Superior temporal gyrus (tissue), 1 donor: ENCODE results near the gene DYRK1A.
"Not testable (repeated sequence)": the region's sequence is repeated elsewhere in the genome, so short reads cannot be mapped to it uniquely, and the experiment has no call there.

Experiments used
- DNase-seq: peaks from one replicate; pipeline ENCODE4 v3.0.0-alpha.2; 2016; ENCODE audit errors: extremely low spot score

Gene DYRK1A

DNA sequence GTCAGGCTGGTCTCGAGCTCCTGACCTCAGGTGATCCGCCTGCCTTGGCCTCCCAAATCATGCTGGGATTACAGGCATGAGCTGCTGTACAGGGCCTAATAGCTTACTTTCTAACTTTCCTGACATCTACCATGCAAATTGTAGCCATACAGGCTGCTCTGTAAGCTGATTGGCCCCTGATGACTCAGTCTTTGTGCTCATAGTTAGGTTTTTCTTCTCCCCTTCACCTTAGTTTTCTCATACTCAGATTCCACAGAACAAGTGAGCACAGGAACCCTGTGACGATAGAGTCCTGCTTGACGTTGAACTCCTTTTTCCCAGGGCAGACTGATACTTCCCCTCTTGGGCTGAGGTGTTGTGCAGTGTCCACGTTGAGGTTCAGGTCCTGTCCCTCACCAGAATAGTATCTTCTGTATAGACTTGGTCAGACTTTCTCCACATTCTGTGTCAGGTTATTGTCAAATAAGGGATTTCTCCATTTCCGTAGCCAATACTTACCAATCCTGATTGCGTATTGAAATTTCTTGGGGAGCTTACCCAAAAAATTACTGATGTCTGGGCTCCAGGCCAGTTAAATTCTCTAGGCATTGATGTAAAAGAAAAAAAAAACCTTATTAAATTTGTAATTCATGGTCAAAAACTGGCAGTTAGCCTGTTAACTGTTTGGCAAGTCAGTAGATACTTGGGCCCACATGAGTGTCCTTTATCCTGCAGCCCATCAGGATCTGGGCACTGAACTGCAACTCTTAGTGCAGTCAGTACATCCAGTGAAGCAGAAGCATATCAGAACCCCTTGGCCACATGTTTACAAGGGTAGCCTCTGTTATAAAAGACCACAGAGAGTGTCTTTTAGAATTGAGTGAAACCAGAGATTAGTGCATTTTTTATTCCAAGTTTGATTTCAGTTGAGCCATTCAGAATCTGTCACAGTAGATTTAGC is 118.2 kb downstream of the DYRK1A start:
- no peak for DNase-seq

- DNase-seq, result no peak
These were observed 123.0 kb downstream of the DYRK1A start for GRCh38 chr21:37489553-37489952.

DNA sequence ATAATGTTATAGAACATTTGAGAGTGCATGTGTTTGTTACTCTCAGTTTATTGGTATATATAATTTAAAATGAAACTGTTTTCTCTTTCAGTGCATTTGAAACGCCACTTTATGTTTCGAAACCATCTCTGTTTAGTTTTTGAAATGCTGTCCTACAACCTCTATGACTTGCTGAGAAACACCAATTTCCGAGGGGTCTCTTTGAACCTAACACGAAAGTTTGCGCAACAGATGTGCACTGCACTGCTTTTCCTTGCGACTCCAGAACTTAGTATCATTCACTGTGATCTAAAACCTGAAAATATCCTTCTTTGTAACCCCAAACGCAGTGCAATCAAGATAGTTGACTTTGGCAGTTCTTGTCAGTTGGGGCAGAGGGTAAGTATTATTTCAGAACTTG is 123.5 kb downstream of the DYRK1A start:
- DNase-seq, result no peak

- no peak for DNase-seq
These were observed 130.4 kb downstream of the DYRK1A start for GRCh38 chr21:37496972-37497371.

DNA sequence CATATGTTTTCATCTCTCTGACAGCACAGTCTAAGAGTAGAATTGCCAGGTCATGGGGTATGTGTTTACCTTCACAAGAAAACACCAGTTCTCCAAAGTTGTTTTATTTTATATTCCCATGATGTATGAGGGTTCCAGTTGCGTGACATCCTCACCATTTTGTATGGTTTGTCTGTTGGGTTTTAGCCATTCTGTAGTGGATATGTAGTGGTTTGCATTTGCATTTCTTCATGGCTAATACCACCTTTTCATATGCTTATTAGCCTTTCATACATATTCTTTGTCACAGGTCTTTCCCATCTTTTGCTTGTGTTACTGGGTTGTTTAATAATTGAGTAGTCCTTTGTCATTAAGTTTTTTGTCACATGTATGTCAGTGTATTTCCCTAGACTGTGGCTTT is 132.1 kb downstream of the DYRK1A start:
- DNase-seq, result no peak

DNA sequence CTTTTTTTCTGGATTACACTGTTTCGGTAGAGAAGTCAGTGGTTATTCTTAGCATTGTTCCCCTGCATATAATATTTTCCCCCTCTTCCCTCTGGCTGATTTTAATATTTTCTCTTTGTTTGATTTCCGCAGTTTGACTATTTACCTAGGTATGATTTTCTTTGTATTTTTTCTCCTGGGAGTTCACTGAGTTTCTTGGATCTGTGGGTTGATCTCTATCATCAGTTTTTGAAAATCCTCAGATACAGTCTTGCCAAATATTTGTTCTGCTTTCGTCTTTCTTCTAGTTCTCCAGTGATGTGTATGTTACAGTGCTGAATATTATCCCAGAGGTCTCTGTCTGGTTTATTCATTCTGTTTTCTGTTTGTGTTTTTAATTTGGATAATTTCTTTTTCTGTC is 136.4 kb downstream of the DYRK1A start:
- DNase-seq, result no peak

DNA sequence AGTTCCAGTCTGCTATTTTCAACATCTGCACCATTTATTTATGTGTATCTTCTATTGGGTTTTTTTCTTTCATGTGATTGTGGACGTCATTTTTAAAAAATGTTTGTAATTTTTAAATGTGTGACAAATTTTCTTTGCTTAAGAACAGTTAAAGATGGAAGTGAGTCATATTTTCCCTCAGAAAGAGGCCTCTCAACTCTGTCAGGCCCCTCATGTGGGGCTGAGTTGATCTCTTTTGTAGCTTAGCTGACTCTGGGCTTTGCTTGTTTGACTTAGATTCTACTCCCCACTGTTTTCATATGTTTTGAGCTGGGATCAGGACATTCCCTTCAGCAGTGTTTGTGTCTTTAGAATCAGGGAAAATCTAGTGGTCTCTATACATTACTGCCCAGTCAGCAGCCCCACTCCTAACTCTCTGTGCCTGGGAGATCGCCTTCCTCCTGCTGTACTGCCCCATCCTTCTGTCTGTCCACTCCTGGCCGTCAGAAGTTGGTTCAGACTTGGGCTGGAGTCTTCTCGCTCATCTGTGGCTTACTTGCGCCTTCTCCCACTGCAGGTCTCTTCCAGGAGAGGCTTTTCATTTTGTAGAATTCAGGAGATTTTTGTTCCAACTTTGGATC is 137.4 kb downstream of the DYRK1A start:
- DNase-seq, result no peak

- DNase-seq, result no peak
These were observed 139.4 kb downstream of the DYRK1A start for GRCh38 chr21:37505963-37506362.

DNA sequence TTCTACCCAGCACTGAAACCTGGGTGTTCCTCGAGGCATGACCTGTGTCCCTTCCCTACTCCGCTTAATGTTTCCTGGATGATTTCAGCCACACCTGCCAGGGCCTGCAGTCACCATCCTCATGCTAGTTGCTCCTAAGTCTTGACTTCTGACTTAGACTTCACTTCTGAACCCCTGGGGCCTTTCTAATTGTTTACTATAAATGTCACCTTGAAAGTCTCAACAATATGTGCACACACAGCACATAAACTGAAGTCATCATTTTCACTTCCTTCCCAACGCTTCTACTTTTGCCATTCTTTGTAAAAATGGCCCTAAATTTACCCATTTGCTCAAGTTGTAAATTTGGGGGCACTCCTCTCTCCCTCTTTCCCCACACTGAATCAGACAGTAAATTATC is 141.1 kb downstream of the DYRK1A start:
- no peak for DNase-seq

DNA sequence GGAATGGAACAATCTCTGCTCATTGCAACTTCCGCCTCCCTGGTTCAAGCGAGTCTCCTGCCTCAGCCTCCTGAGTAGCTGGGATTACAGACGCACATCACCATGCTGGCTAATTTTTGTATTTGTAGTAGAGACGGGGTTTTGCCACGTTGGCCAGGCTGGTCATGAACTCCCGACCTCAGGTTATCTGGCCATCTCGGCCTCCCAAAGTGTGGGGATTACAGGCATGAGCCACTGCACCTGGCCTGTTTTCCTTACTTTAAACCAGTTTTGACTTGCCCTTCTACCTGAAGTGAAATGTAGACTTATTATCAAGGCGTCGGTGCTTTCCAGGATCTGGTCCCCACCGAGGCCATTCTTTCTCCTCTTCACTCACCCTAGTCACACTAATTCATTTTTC is 141.8 kb downstream of the DYRK1A start:
- DNase-seq, result no peak

DNA sequence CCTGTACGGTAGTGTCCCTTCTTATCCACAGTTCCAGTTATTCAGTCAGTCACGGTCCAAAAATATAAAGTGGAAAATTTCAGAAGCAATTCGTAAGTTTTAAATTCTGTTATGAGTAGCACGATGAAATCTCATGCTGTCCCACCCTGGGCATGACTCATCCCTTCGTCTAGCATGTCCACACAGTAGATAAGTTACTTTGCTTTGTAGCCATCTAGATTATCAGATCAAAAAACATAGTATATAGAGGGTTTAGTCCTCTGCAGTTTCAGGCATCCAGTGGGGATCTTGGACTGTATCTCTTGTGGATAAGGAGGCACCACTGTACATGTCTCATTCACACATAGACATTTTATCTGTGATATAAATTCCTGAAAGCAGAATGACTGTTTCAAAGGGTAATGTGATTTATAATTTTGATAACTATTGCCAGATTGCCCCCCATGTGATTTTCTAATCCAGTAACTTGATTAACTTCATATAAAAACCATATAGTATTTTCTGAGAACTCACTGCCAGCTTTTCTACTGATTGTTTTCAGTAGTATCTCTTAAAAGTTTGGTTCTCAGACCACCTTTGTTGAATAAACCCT is 143.3 kb downstream of the DYRK1A start:
- DNase-seq, result no peak

- no peak for DNase-seq
These were observed 145.3 kb downstream of the DYRK1A start for GRCh38 chr21:37511848-37512247.

- DNase-seq, result no peak
These were observed 146.8 kb downstream of the DYRK1A start for GRCh38 chr21:37513383-37513782.

DNA sequence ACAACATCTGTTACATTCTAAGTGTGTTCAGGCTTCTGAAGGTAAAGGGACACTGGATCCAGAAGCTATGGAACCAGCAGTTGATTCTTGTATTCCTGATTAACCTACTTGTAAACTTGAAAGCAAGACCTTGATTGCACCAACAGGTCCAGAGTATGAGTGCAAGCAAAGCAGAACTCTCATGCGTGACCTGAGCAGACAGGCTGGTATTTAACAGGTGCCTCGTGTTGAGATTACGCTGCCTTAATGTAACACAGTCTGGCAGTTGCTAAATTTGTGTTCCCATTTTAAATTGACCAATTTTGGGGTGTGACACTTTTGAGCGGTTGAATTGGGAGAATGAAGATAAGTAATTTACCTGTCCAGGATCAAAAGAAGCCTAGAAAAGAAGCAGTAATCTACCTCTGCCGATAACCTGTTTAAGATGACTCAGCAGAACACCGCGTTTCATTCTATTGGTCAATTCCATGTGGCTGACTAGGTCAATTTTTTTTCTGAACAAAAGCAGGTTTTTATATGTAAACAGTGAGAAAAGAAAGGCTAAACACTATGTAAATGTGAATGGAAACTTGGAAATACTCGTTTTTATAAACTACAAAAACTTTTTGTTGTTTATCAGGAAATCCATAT is 147.6 kb downstream of the DYRK1A start:
- no peak for DNase-seq

- no peak for DNase-seq
These were observed 150.4 kb downstream of the DYRK1A start for GRCh38 chr21:37516998-37517397.

GRCh38 chr21:37520801-37521200 is 154.2 kb downstream of the DYRK1A start:
- DNase-seq, result no peak

GRCh38 chr21:37521658-37522057 is 155.1 kb downstream of the DYRK1A start:
- no peak for DNase-seq

DNA sequence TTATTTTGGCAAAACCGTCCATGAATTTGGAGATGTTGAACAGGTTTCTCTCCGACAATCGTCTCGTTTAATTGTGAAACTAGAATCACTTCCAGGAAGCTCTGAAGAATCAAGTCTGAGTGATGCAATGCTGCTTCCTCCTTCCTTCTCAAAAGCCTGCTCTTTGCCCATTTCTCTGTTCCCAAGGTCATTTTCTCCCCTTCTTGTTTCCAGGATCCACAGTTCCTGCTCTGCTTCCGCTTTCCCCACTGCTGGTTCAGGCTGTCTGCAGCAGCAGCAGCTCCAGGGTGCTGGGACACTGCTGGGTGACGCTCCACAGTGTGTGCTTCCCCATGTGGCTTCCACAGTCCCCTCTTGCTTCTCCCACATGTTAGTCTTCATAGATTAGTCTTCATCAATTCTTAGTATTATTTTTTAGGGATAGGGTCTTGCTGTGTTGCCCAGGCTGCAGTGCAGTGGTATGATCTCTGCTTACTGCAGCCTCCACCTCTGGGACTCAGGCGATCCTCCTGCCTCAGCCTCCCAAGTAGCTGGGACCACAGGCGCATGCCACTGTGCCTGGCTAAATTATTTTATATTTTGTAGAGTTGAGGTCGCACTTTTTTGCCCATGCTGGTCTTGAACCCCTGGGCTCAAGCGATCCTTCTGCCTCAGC is 156.2 kb downstream of the DYRK1A start:
- DNase-seq, result no peak

DNA sequence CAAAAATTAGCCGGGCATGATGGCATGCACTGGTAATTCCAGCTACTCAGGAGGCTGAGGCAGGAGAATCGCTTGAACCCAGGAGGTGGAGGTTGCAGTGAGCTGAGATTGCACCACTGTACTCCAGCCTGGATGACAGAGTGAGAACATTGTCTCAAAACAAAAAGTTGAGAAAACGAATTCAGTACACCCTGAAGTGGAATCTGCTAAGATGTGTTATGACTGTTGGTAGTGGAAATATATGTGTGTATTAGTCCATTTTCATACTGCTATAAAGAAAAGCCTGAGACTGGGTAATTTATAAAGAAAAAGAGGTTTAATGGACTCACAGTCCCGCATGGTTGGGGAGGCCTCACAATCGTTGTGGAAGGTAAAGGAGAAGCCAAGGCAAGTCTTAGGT is 158.4 kb downstream of the DYRK1A start:
- not testable (repeated sequence) for DNase-seq

- no peak for DNase-seq
These were observed 159.2 kb downstream of the DYRK1A start for GRCh38 chr21:37525810-37526209.

DNA sequence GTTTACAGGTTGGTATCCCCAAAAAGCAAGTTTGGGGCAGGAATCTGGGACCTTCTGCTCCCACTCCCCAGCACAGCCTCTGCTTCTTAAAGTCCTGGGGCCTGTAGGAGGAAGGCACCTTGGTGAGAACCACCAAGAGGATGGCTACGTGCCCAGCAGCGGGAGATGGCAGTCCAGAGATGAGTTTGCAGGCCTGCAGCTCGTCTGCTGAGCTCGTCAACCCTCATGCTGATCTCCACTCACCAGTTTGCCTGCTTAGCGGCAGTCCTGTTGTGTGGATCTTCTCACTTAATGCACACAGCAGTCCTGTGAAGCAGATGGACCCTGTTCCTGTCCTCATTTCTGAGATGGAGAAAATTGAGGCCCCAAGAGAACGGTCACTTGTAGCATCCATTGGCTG is 160.5 kb downstream of the DYRK1A start:
- no peak for DNase-seq

DNA sequence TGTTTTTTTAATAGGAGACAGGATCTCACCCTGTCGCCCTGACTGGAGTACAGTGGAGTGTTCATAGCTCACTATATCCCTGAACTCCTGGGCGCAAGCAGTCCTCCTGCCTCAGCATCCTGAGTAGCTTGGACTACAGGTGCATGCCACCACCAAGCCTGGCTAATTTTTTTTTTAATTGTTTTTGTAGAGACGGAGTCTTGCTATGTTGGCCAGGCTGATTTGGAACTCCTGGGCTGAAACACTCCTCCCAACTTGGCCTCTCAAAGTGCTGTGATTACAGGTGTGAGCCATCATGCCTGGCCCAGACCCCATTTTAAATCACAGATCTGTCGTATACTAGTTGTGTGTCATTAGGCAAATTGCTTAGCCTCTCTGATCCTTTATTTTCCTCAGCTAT is 161.1 kb downstream of the DYRK1A start:
- DNase-seq, result no peak
